ENCODE results near the gene AFG3L2. TPM values are rescaled to one million over a fixed set of nuclear protein-coding genes. Genes with fewer than 3 reads are reported as not detected.

Gene AFG3L2
- total RNA-seq, 1 donor from 2014 or later: 55.3 TPM

DNA sequence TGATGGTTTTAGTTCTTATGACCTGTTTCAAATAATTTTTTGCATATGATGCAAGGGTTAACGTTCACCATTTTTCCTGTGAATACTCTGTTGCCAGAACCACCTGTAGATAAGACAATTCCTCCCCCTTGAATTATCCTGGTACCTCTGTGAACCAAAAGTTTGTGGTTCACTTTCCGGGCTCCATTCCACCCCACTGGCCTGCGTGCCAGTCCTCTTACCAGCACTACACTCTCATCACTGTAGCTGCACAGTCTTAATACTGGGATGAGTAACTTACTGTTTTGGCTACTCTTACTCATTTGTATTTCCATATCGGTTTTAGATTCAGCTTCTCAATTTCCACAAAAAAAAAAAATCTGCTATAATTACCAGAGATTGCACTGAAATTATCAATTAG lies 34.4 kb downstream of the AFG3L2 start:
- Mint-ChIP-seq H3K4me1 (no peaks in the 10 kb centered on the region), H3K36me3 (ENCODE audit: low read depth) (peaks cover 32% of the 10 kb centered on the region), H3K9me3 (no peaks in the 10 kb centered on the region), H3K4me3 (no peak overlapping the region), H3K27ac (ENCODE audit: unreplicated experiment) (no peak overlapping the region), H3K27me3 (ENCODE audit: low read depth) (no peaks in the 10 kb centered on the region)
- no peak for DNase-seq (ENCODE audit: low read depth, low spot score)
- TF ChIP-seq, protein P1, sequence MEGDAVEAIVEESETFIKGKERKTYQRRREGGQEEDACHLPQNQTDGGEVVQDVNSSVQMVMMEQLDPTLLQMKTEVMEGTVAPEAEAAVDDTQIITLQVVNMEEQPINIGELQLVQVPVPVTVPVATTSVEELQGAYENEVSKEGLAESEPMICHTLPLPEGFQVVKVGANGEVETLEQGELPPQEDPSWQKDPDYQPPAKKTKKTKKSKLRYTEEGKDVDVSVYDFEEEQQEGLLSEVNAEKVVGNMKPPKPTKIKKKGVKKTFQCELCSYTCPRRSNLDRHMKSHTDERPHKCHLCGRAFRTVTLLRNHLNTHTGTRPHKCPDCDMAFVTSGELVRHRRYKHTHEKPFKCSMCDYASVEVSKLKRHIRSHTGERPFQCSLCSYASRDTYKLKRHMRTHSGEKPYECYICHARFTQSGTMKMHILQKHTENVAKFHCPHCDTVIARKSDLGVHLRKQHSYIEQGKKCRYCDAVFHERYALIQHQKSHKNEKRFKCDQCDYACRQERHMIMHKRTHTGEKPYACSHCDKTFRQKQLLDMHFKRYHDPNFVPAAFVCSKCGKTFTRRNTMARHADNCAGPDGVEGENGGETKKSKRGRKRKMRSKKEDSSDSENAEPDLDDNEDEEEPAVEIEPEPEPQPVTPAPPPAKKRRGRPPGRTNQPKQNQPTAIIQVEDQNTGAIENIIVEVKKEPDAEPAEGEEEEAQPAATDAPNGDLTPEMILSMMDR (conservative IDR thresholded peaks at IDR 0.05): no peak

DNA sequence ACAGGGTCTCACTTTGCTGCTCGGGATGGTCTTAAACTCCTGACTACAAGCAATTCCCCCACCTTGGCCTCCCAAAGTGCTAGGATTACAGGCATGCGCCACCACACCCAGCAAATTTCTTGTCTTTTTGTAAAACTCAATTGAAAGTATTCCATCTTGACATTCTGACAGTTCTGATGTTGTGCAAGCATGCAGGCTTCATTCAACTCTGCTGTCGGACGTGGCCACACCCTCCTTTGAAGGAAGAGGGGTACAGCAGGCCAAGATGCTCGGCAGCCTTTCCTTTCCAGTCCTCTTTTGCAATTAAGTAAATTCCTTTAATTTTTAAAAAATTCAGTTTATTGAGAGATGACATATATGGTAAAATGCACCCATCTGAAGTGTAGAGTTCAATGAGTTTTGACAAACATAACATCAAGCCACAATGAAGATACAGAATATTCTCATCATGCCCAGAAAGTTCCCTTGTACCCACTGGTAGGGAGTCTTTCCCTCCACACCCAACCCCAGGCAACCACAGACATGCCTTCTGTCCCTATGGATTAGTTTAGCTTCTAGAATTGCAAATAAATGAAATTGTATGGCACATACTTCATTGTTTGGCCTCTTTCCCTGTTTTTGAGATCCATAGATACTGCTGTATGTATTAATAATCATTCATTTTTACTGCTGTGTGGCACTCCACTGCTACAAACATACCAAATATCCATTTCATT lies 35.9 kb downstream of the AFG3L2 start:
- Mint-ChIP-seq H3K4me3 (no peak overlapping the region), H3K9me3 (no peaks in the 10 kb centered on the region), H3K27me3 (ENCODE audit: low read depth) (no peaks in the 10 kb centered on the region), H3K27ac (ENCODE audit: unreplicated experiment) (no peak overlapping the region), H3K36me3 (ENCODE audit: low read depth) (peaks cover 35% of the 10 kb centered on the region), H3K4me1 (peaks cover 7% of the 10 kb centered on the region)
- no peak for DNase-seq (ENCODE audit: low read depth, low spot score)
- TF ChIP-seq, protein P1 (conservative IDR thresholded peaks at IDR 0.05): no peak

DNA sequence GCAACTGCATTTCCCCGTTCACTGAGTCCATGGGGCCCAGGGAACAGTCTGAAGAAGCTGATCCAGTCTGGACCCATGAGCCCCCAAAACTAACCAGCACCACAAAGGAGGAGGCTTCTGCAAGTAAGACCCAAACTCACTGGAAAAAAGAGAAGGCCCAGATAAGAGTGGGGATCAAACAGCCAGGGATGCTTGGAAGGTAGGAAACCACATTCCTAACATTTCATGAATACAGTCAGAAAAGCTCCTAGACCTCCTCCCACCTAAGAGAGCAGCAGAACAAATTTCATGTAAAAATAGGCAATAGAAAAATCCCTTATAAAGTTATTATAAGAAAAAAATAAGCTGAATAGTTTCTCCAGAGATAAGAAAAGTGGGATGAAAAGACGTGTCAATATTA lies 38.6 kb downstream of the AFG3L2 start:
- no peak overlapping the region for H3K4me3 Mint-ChIP-seq

DNA sequence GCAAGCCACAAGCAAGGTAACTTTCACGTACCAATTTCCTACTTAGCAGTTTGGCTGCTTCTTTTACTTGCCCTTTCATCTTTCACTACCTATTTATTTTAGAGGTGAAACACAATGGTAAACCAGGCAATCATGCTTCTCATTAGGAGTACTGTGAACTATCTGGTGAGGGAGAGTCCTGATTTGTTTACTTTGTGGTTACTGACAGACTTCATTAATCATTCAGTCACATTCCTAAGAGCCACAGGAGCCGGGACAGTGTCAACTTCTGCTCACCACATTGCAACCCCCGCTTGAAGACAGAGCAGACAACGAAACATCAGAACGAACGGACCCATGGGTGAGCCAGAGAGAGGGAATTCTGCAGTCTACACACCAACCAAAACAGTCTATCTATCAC lies 40.1 kb downstream of the AFG3L2 start:
- Mint-ChIP-seq H3K27ac (ENCODE audit: unreplicated experiment) (no peak overlapping the region), H3K27me3 (ENCODE audit: low read depth) (no peaks in the 10 kb centered on the region), H3K4me3 (no peak overlapping the region), H3K36me3 (ENCODE audit: low read depth) (peaks cover 31% of the 10 kb centered on the region), H3K4me1 (peaks cover 16% of the 10 kb centered on the region), H3K9me3 (no peaks in the 10 kb centered on the region)
- no peak for DNase-seq (ENCODE audit: low read depth, low spot score)
- TF ChIP-seq, protein P1 (conservative IDR thresholded peaks at IDR 0.05): no peak

More for the DNA sequence above, 38.6 kb downstream of the AFG3L2 start:
- H3K4me1 Mint-ChIP-seq: peaks cover 16% of the 10 kb centered on the region
- H3K36me3 Mint-ChIP-seq (ENCODE audit: low read depth): peaks cover 41% of the 10 kb centered on the region
- no peak overlapping the region for H3K27ac Mint-ChIP-seq (ENCODE audit: unreplicated experiment)
- H3K9me3 Mint-ChIP-seq: no peaks in the 10 kb centered on the region
- H3K27me3 Mint-ChIP-seq (ENCODE audit: low read depth): no peaks in the 10 kb centered on the region
- TF ChIP-seq, protein P1 (conservative IDR thresholded peaks at IDR 0.05): no peak
- no peak for DNase-seq (ENCODE audit: low read depth, low spot score)

DNA sequence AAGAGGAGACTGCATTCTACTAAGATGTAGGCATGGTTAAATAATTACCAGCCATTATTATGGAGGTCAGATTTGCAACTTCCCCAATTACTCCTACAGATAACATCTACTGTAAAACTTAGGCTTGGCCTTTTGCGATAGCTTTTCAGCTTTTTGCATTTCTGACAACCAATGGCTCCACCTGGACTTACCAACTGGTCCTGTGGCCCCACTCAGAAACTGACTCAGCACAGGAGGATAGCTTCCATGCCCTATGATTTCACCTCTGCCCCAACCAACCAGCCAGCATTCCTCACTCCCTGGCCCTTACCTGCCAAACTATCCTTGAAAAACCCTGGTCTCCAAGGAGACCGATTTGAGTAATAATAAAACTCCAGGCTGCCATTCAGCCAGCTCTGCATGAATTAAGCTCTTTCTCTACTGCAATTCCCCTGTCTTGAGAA lies 40.8 kb downstream of the AFG3L2 start:
- Mint-ChIP-seq H3K4me1 (peaks cover 16% of the 10 kb centered on the region), H3K27ac (ENCODE audit: unreplicated experiment) (no peak overlapping the region), H3K36me3 (ENCODE audit: low read depth) (peaks cover 30% of the 10 kb centered on the region), H3K9me3 (no peaks in the 10 kb centered on the region), H3K27me3 (ENCODE audit: low read depth) (no peaks in the 10 kb centered on the region), H3K4me3 (no peak overlapping the region)
- TF ChIP-seq, protein P1 (conservative IDR thresholded peaks at IDR 0.05): no peak
- DNase-seq (ENCODE audit: low read depth, low spot score): no peak
